T47D (cell line): ENCODE data around the gene CLEC4C.
"Not testable (repeated sequence)": the region's sequence is repeated elsewhere in the genome, so short reads cannot be mapped to it uniquely, and the experiment has no call there.

ENCODE experiments used
- DNase-seq, 2 experiments: peaks; one replicate each; pipeline versions ENCODE4 v3.0.0 to v3.0.0-alpha.2; 2011 to 2012; ENCODE audit warnings: low read depth in 1 of 2, low spot score in 1 of 2
- JUND ChIP-seq: IDR thresholded peaks from 2 replicates; pipeline ENCODE4 v1.6.1; 2012; ENCODE audit warnings: low read depth
- in situ Hi-C: cut with HindIII; loops from 2 replicates; pipeline ENCODE4 v1.10.0; 2016; ENCODE audit warnings: low sequenced_read_pairs, low pct_unique_long_range_greater_than_20kb

The CLEC4C gene

GRCh38 chr12:7747246-7747645 lies at the start of gene CLEC4C:
TSS of gene CLEC4C (minus strand) at chr12:7747375. CDS start at chr12:7747348, 27 bp downstream.
- DNase-seq: no peak
- in situ Hi-C loops: no loop called here
- TF ChIP-seq JUND: no peak

- in situ Hi-C loops: no loop called here
- no peak for TF ChIP-seq JUND
- DNase-seq: no peak
These were observed 46.0 kb upstream of the CLEC4C start for GRCh38 chr12:7793211-7793610.

- DNase-seq, in situ Hi-C loops: not testable (repeated sequence)
These were observed 41.8 kb upstream of the CLEC4C start, which contains the start of gene NANOG for GRCh38 chr12:7788884-7789528. TSS of gene NANOG (plus strand) at chr12:7789402. CDS start at chr12:7789615, 213 bp downstream.

GRCh38 chr12:7788294-7788660 lies 41.1 kb upstream of the CLEC4C start:
- in situ Hi-C loops: no loop called here
- no peak for TF ChIP-seq JUND
- DNase-seq: no peak

- TF ChIP-seq JUND: no peak
- no peak for DNase-seq
- in situ Hi-C loops: no loop called here
These were observed 40.6 kb upstream of the CLEC4C start for GRCh38 chr12:7787574-7788293.

GRCh38 chr12:7784701-7785100 lies 37.5 kb upstream of the CLEC4C start:
- TF ChIP-seq JUND: no peak
- no peak for DNase-seq
- in situ Hi-C loops: no loop called here

GRCh38 chr12:7783433-7783832 lies 36.3 kb upstream of the CLEC4C start:
- DNase-seq, in situ Hi-C loops: not testable (repeated sequence)

GRCh38 chr12:7782055-7782454 lies 34.9 kb upstream of the CLEC4C start:
- in situ Hi-C loops: no loop called here
- TF ChIP-seq JUND: no peak
- DNase-seq: no peak

- in situ Hi-C loops: no loop called here
- TF ChIP-seq JUND: no peak
- no peak for DNase-seq
These were observed 34.1 kb upstream of the CLEC4C start for GRCh38 chr12:7781274-7781673.

- TF ChIP-seq JUND: no peak
- no peak for DNase-seq
- in situ Hi-C loops: no loop called here
These were observed 22.8 kb upstream of the CLEC4C start for GRCh38 chr12:7769999-7770398.

GRCh38 chr12:7758766-7759140 lies 11.6 kb upstream of the CLEC4C start:
- in situ Hi-C loops: no loop called here
- TF ChIP-seq JUND: no peak
- no peak for DNase-seq

- in situ Hi-C loops: no loop called here
- peak in 1 of 2 experiments; percentile 41 for DNase-seq
- no peak for TF ChIP-seq JUND
These were observed 9.8 kb upstream of the CLEC4C start for GRCh38 chr12:7756993-7757392.

GRCh38 chr12:7755668-7756067 lies 8.5 kb upstream of the CLEC4C start:
- in situ Hi-C loops, DNase-seq: not testable (repeated sequence)

- DNase-seq, in situ Hi-C loops: not testable (repeated sequence)
These were observed 5.1 kb upstream of the CLEC4C start for GRCh38 chr12:7751941-7752922.
